GM23338 (cell line): Measurements from ENCODE around the gene CD28. TPM values are rescaled to one million over a fixed set of nuclear protein-coding genes. Genes with fewer than 3 reads are reported as not detected.

Experiments
- ATAC-seq: fragments of 200-7000 bp; cut with Tn5 transposase; 3 replicates; pipeline ENCODE4 v1.9.1; 2020
- DNase-seq: peaks from one replicate; pipeline ENCODE4 v3.0.0-alpha.2; 2015; ENCODE audit warnings: low spot score
- H2AFZ ChIP-seq: fragments of 200-600 bp; sonication (generic); 2 replicates; pipeline ENCODE4 v1.8.0; 2016; ENCODE audit warnings: antibody characterized with exemption, mild to moderate bottlenecking, moderate library complexity
- H3F3A ChIP-seq: fragments of 200-600 bp; sonication (generic); replicated peaks from 2 replicates; pipeline ENCODE4 v1.8.0; 2017; ENCODE audit warnings: antibody characterized with exemption, mixed run types, low read depth
- H3K27ac ChIP-seq: fragments of 200-600 bp; sonication (generic); 2 replicates; pipeline ENCODE4 v1.6.1; 2016; ENCODE audit warnings: low read depth
- H3K27me3 ChIP-seq: fragments of 200-600 bp; sonication (generic); 2 replicates; pipeline ENCODE4 v1.8.0; 2016; ENCODE audit warnings: mild to moderate bottlenecking, mixed run types, moderate library complexity; ENCODE audit not compliant: insufficient read depth
- H3K36me3 ChIP-seq: fragments of 200-600 bp; sonication (generic); 2 replicates; pipeline ENCODE4 v1.8.0; 2016; ENCODE audit warnings: mild to moderate bottlenecking; ENCODE audit not compliant: insufficient read depth
- H3K4me1 ChIP-seq: fragments of 200-600 bp; sonication (generic); 2 replicates; pipeline ENCODE4 v1.8.0; 2016; ENCODE audit warnings: mild to moderate bottlenecking, moderate library complexity; ENCODE audit not compliant: insufficient read depth
- H3K4me2 ChIP-seq: fragments of 200-600 bp; sonication (generic); 2 replicates; pipeline ENCODE4 v1.7.1; 2017; ENCODE audit warnings: mixed run types
- H3K4me3 ChIP-seq: fragments of 200-600 bp; sonication (generic); 2 replicates; pipeline ENCODE4 v1.6.1; 2016; ENCODE audit warnings: mixed run types
- H3K79me2 ChIP-seq: fragments of 200-600 bp; sonication (generic); replicated peaks from 2 replicates; pipeline ENCODE4 v1.8.0; 2017; ENCODE audit warnings: mild to moderate bottlenecking; ENCODE audit not compliant: insufficient read depth
- H3K9me2 ChIP-seq: fragments of 200-600 bp; sonication (generic); 2 replicates; pipeline ENCODE4 v1.8.0; 2017; ENCODE audit not compliant: insufficient read depth
- H4K20me1 ChIP-seq: fragments of 200-600 bp; sonication (generic); replicated peaks from 2 replicates; pipeline ENCODE4 v1.8.0; 2017; ENCODE audit warnings: mild to moderate bottlenecking; ENCODE audit not compliant: insufficient read depth
- H3K27ac Mint-ChIP-seq: 2 replicates; pipeline ENCODE4 v1.8.0; 2020; ENCODE audit warnings: inconsistent platforms, mild to moderate bottlenecking, moderate library complexity, mixed read lengths
- H3K27me3 Mint-ChIP-seq: 3 replicates; pipeline ENCODE4 v1.8.0; 2022; ENCODE audit warnings: low read depth, mild to moderate bottlenecking, moderate library complexity, mixed read lengths, inconsistent platforms; ENCODE audit not compliant: insufficient read depth, poor library complexity
- H3K36me3 Mint-ChIP-seq: 3 replicates; pipeline ENCODE4 v1.8.0; 2021; ENCODE audit warnings: low read depth, mild to moderate bottlenecking, inconsistent platforms, moderate library complexity, mixed read lengths
- H3K4me1 Mint-ChIP-seq: 3 replicates; pipeline ENCODE4 v1.8.0; 2020; ENCODE audit warnings: mild to moderate bottlenecking, inconsistent platforms, mixed read lengths
- H3K4me3 Mint-ChIP-seq: 3 replicates; pipeline ENCODE4 v1.8.0; 2021; ENCODE audit warnings: moderate library complexity, mild to moderate bottlenecking, inconsistent platforms, mixed read lengths
- H3K9me3 Mint-ChIP-seq: 3 replicates; pipeline ENCODE4 v1.8.0; 2020; ENCODE audit warnings: moderate library complexity, mild to moderate bottlenecking, inconsistent platforms, mixed read lengths
- CREB1 ChIP-seq: fragments of 250-450 bp; sonication (Bioruptor Pico); IDR thresholded peaks from 2 replicates; pipeline ENCODE4 v1.5.0; 2020; ENCODE audit warnings: low read depth, mild to moderate bottlenecking, moderate library complexity
- CTCF ChIP-seq, 2 experiments: fragments of 200-600 bp in 1 of 2; sonication (generic) in 1 of 2; conservative IDR thresholded peaks; 2 replicates each; pipeline versions ENCODE4 v1.5.1 to v1.6.1; 2016 to 2017; ENCODE audit warnings: antibody characterized with exemption in 2 of 2, low read depth in 2 of 2, mild to moderate bottlenecking in 2 of 2, moderate library complexity in 1 of 2
- ETS1 ChIP-seq: IDR thresholded peaks from 2 replicates; pipeline ENCODE4 v1.6.1; 2016; ENCODE audit warnings: antibody characterized with exemption
- EZH2 ChIP-seq: fragments of 200-600 bp; sonication (generic); IDR thresholded peaks from one replicate; pipeline ENCODE4 v1.8.0; 2017; ENCODE audit warnings: antibody characterized with exemption, mild to moderate bottlenecking, low read depth; ENCODE audit not compliant: unreplicated experiment
- EZH2phosphoT487 ChIP-seq: fragments of 200-600 bp; sonication (generic); IDR thresholded peaks from one replicate; pipeline ENCODE4 v1.8.1; 2018; ENCODE audit warnings: antibody characterized with exemption; ENCODE audit not compliant: unreplicated experiment
- JUNB ChIP-seq: IDR thresholded peaks from one replicate; pipeline ENCODE4 v1.6.1; 2016; ENCODE audit warnings: antibody characterized with exemption; ENCODE audit not compliant: unreplicated experiment
- NANOG ChIP-seq: IDR thresholded peaks from 2 replicates; pipeline ENCODE4 v1.6.1; 2016; ENCODE audit warnings: antibody characterized with exemption, borderline replicate concordance
- POLR2AphosphoS5 ChIP-seq: IDR thresholded peaks from 2 replicates; pipeline ENCODE4 v1.6.1; 2016; ENCODE audit warnings: antibody characterized with exemption, low read depth
- REST ChIP-seq: IDR thresholded peaks from one replicate; pipeline ENCODE4 v1.6.1; 2018; ENCODE audit warnings: antibody characterized with exemption; ENCODE audit not compliant: unreplicated experiment
- STAT1 ChIP-seq: IDR thresholded peaks from one replicate; pipeline ENCODE4 v1.6.1; 2016; ENCODE audit warnings: antibody characterized with exemption; ENCODE audit not compliant: unreplicated experiment
- ZNF114 ChIP-seq: fragments of 250-450 bp; sonication (Bioruptor Pico); IDR thresholded peaks from 2 replicates; pipeline ENCODE4 v1.5.0; 2020; ENCODE audit warnings: mild to moderate bottlenecking, moderate library complexity
- ZNF331 ChIP-seq: fragments of 250-450 bp; sonication (Bioruptor Pico); IDR thresholded peaks from 2 replicates; pipeline ENCODE4 v1.5.0; 2020; ENCODE audit warnings: low read depth, mild to moderate bottlenecking, moderate library complexity
- ZNF462 ChIP-seq: fragments of 250-450 bp; sonication (Bioruptor Pico); IDR thresholded peaks from 2 replicates; pipeline ENCODE4 v1.5.0; 2020; ENCODE audit warnings: mild to moderate bottlenecking, moderate library complexity
- polyA plus RNA-seq: library from polyadenylated mRNA; unstranded; fragments of >200 nt; fragmentation: Nextera tagmentation; extraction: Ambion mirVana; gene quantifications from 2 replicates; pipeline ENCODE4 v1.2.1, GENCODE V29; 2016
- total RNA-seq: library from RNA; depleted of rRNA; stranded (reverse); fragments of >200 nt; shearing (Covaris generic); gene quantifications from 2 replicates; pipeline ENCODE4 v1.2.3, GENCODE V29; 2014

Gene CD28
- total and polyA plus RNA-seq, 2 experiments from 2014 or later = not detected

GRCh38 chr2:203761121-203761520 lies 54.7 kb downstream of the CD28 start:
- H3K36me3 Mint-ChIP-seq = peaks cover 8% of the 10 kb centered on the region; the same call in 2 of the 3 replicates
- H3K4me2 ChIP-seq = no peak overlapping the region
- no peak overlapping the region for H3K27ac Mint-ChIP-seq
- no peak overlapping the region for H3K27ac ChIP-seq
- no peaks in the 10 kb centered on the region for H3F3A ChIP-seq
- H4K20me1 ChIP-seq = no peaks in the 10 kb centered on the region
- H3K9me3 Mint-ChIP-seq = peaks cover 11% of the 10 kb centered on the region
- no peaks in the 10 kb centered on the region for H3K36me3 ChIP-seq
- 0 out of 2 replicates have a peak, but pooled peaks cover 4% of the 10 kb centered on the region for H3K4me1 ChIP-seq
- no peak overlapping the region for H3K4me3 Mint-ChIP-seq
- no peak overlapping the region for H2AFZ ChIP-seq
- no peak for TF ChIP-seq NANOG
- TF ChIP-seq CTCF (conservative IDR thresholded peaks at IDR 0.05; ENCODE audit: low read depth in 2 of 2) = no peak
- TF ChIP-seq STAT1 = no peak
- TF ChIP-seq EZH2 = no peak
- no peak for TF ChIP-seq JUNB
- no peak for TF ChIP-seq ZNF114
- TF ChIP-seq ZNF462 = no peak
- TF ChIP-seq ZNF331 (CRISPR knock-in tag) = no peak
- no peak for TF ChIP-seq REST
- TF ChIP-seq EZH2phosphoT487 = no peak
- no peak for TF ChIP-seq ETS1
- no peak for TF ChIP-seq CREB1 (CRISPR knock-in tag)
- TF ChIP-seq POLR2AphosphoS5 = no peak
- H3K27me3 ChIP-seq = no peaks in the 10 kb centered on the region
- no peaks in the 10 kb centered on the region for H3K79me2 ChIP-seq
- peaks cover 6% of the 10 kb centered on the region for H3K27me3 Mint-ChIP-seq
- ATAC-seq (no peak), DNase-seq (no peak)
- no peak overlapping the region for H3K4me3 ChIP-seq
- peaks cover 4% of the 10 kb centered on the region; the same call in 1 of the 3 replicates for H3K4me1 Mint-ChIP-seq
- peaks cover 9% of the 10 kb centered on the region for H3K9me2 ChIP-seq
